ENCODE data around the gene STK39.

- TF ChIP-seq ZFP30 (CRISPR knock-in tag; IDR thresholded peaks at IDR 0.05; ENCODE audit: borderline replicate concordance) (no peak), CREM (IDR thresholded peaks at IDR 0.05; ENCODE audit: low read depth) (no peak), ATF3 (IDR thresholded peaks at IDR 0.05) (no peak), ATF3 (CRISPR knock-in tag; conservative IDR thresholded peaks at IDR 0.05) (no peak)
Observed at GRCh38 chr2:167908786-167909185, 338.6 kb downstream of the STK39 start.

Data from K562 (cell line).